Endothelial cell of umbilical vein (primary cell): ENCODE measurements around the gene KCNG3. TPM values are rescaled to one million over a fixed set of nuclear protein-coding genes. Genes with fewer than 3 reads are reported as not detected.

ENCODE experiments used
- BruUV-seq: library from RNA; stranded (reverse); fragments of 400-500 nt; replicated peaks from 2 replicates; lab custom pipeline; 2021; lab: Mats Ljungman, UMichigan
- CTCF ChIA-PET: fragments of 300-600, 350-600 bp; sonication (Branson Sonifier 250); formaldehyde crosslinking; loops from one replicate; lab custom pipeline; 2021; ENCODE audit warnings: antibody characterized with exemption, inconsistent platforms; lab: Charles Lee
- POLR2A ChIA-PET: fragments of 300-600, 350-600 bp; sonication (Branson Sonifier 250); formaldehyde crosslinking; loops from one replicate; lab custom pipeline; 2021; ENCODE audit warnings: antibody characterized with exemption, inconsistent platforms; lab: Charles Lee
- DNase-seq: peaks from one replicate; pipeline ENCODE4 v3.0.0-alpha.2; 2011; ENCODE audit warnings: low read depth, low spot score
- FAIRE-seq: peaks from 2 replicates; lab custom pipeline; 2011; peaks lifted over from hg19 to GRCh38; lab: Jason Lieb, UNC
- H2AFZ ChIP-seq: 2 replicates; pipeline ENCODE4 v1.6.0; 2012; ENCODE audit warnings: low read depth, low read length, control low read depth, inconsistent platforms
- H3K27ac ChIP-seq: 2 replicates; pipeline ENCODE4 v1.5.1; 2011; ENCODE audit warnings: low read depth, mild to moderate bottlenecking, control low read depth, low read length, moderate library complexity; ENCODE audit not compliant: insufficient read depth
- H3K27me3 ChIP-seq, 2 experiments: 2 replicates each; pipeline versions ENCODE4 v1.6.0 to v1.6.1; 2011; ENCODE audit warnings: low read length in 2 of 2, mixed read lengths in 1 of 2; ENCODE audit not compliant: control insufficient read depth in 2 of 2, insufficient read depth in 2 of 2
- H3K36me3 ChIP-seq, 2 experiments: 2 replicates in 1 of 2; 3 replicates in 1 of 2; pipeline ENCODE4 v1.5.1; 2011; ENCODE audit warnings: low read length in 2 of 2, mild to moderate bottlenecking in 1 of 2, moderate library complexity in 1 of 2; ENCODE audit not compliant: control insufficient read depth in 2 of 2, insufficient read depth in 2 of 2; ENCODE audit errors: extremely low read depth in 1 of 2
- H3K4me1 ChIP-seq: 3 replicates; pipeline ENCODE4 v1.5.1; 2011; ENCODE audit warnings: mild to moderate bottlenecking, low read length; ENCODE audit not compliant: control insufficient read depth, insufficient read depth; ENCODE audit errors: extremely low read depth
- H3K4me2 ChIP-seq: 2 replicates; pipeline ENCODE4 v1.6.1; 2011; ENCODE audit warnings: low read length, control low read depth, mixed read lengths; ENCODE audit not compliant: insufficient read depth
- H3K4me3 ChIP-seq, 3 experiments: fragments of 200-600 bp in 1 of 3; sonication (generic), shearing (Covaris generic) in 1 of 3; replicated peaks in 1 of 3; 2 replicates each; pipeline ENCODE4 v1.5.1; 2011 to 2016; ENCODE audit warnings: control low read depth in 3 of 3, low read length in 3 of 3, mild to moderate bottlenecking in 2 of 3, inconsistent platforms in 1 of 3, low read depth in 1 of 3, moderate library complexity in 1 of 3; ENCODE audit not compliant: insufficient read depth in 1 of 3
- H3K79me2 ChIP-seq: 2 replicates; pipeline ENCODE4 v1.6.0; 2012; ENCODE audit warnings: low read length, inconsistent platforms; ENCODE audit not compliant: control insufficient read depth, insufficient read depth
- H3K9ac ChIP-seq: replicated peaks from 2 replicates; pipeline ENCODE3; 2011; ENCODE audit warnings: low read length, control low read depth; ENCODE audit not compliant: insufficient read depth; ENCODE audit errors: extremely low read depth
- H3K9me1 ChIP-seq: replicated peaks from 3 replicates; pipeline ENCODE4 v1.6.0; 2011; ENCODE audit warnings: mild to moderate bottlenecking, low read length; ENCODE audit not compliant: control insufficient read depth, insufficient read depth; ENCODE audit errors: extremely low read depth
- H3K9me3 ChIP-seq: replicated peaks from 2 replicates; pipeline ENCODE4 v1.5.1; 2012; ENCODE audit warnings: low read length, inconsistent platforms; ENCODE audit not compliant: control insufficient read depth, insufficient read depth
- H4K20me1 ChIP-seq: replicated peaks from 2 replicates; pipeline ENCODE3; 2011; ENCODE audit warnings: mild to moderate bottlenecking, low read length; ENCODE audit not compliant: control insufficient read depth, insufficient read depth; ENCODE audit errors: extremely low read depth
- CTCF ChIP-seq, 2 donors: IDR thresholded peaks; 1 replicate in 1 of 2; 2 replicates in 1 of 2; pipeline ENCODE4 v1.5.1; 2011; ENCODE audit warnings: low read length in 2 of 2, mild to moderate bottlenecking in 2 of 2, moderate library complexity in 2 of 2, control low read depth in 1 of 2, inconsistent platforms in 1 of 2, low read depth in 1 of 2; ENCODE audit not compliant: insufficient read depth in 1 of 2; ENCODE audit errors: extremely low read depth in 1 of 2
- EZH2 ChIP-seq: IDR thresholded peaks from 2 replicates; pipeline ENCODE4 v1.6.1; 2012; ENCODE audit warnings: borderline replicate concordance, low read depth, mild to moderate bottlenecking, moderate library complexity, low read length, inconsistent platforms; ENCODE audit not compliant: severe bottlenecking
- MAX ChIP-seq: IDR thresholded peaks from 2 replicates; pipeline ENCODE4 v1.6.1; 2011; ENCODE audit not compliant: insufficient read depth, insufficient read length
- dilution Hi-C: fragments of 300-500 bp; cut with MboI; formaldehyde crosslinking; loops from one replicate; pipeline ENCODE4 v1.15.0; 2019; ENCODE audit warnings: low sequenced_read_pairs; ENCODE audit not compliant: extremely low pct_ligation_motif_present
- intact Hi-C: fragments of 100-400 bp; cut with micrococcal nuclease; formaldehyde crosslinking; loops from one replicate; pipeline ENCODE4 v1.10.0; 2022
- polyA plus RNA-seq, 4 experiments: library from polyadenylated mRNA; depleted of rRNA in 3 of 4; stranded (reverse) in 3 of 4; unstranded in 1 of 4; fragments of >200 nt; gene quantifications; 2 replicates each; pipeline versions ENCODE4 v1.2.1 to v1.2.3, GENCODE V29; 2011 to 2012; ENCODE audit warnings: missing spikeins in 1 of 4
- total RNA-seq: library from RNA; stranded (reverse); gene quantifications from 2 replicates; pipeline ENCODE4 v1.2.3, GENCODE V29; 2021

Gene KCNG3
- total and polyA plus RNA-seq, 2 donors (not counting 3 experiments of a cell fraction or from before 2014, with no cell fraction given), result 0.15 TPM; not detected in 1

GRCh38 chr2:42513252-42513918, 19.6 kb upstream of the KCNG3 start:
- dilution Hi-C loops, result no loop called here
- ChIA-PET CTCF (interaction anchor here (1.6 to 3.4 kb wide), 3 partner anchors 147 to 150 kb away, joined by 4 to 27 read pairs (median 21); no protein-coding TSS in a partner anchor), POLR2A (no interaction called here)
- Histone ChIP-seq H3K9me1 (no peaks in the 10 kb centered on the region), H3K9me3 (no peaks in the 10 kb centered on the region), H3K9ac (no peak overlapping the region), H2AFZ (peak overlapping the region; percentile 28), H3K27me3 (no peaks in the 10 kb centered on the region), H3K27ac (no peak overlapping the region), H3K36me3 (no peaks in the 10 kb centered on the region), H3K79me2 (no peaks in the 10 kb centered on the region), H3K4me2 (no peak overlapping the region), H3K4me1 (peaks cover 7% of the 10 kb centered on the region), H3K4me3 (no peak overlapping the region), H4K20me1 (no peaks in the 10 kb centered on the region)
- BruUV-seq, result no TSS peak
- FAIRE-seq (peak; percentile 70), DNase-seq (peak; percentile 49)
- TF ChIP-seq CTCF (IDR thresholded peaks at IDR 0.05; ENCODE audit: extremely low read depth in 1 of 2, insufficient read depth in 1 of 2, low read depth in 1 of 2, low read length in 2 of 2), result peak; percentile 38 to 58
- TF ChIP-seq EZH2, result no peak
- no peak for TF ChIP-seq MAX
- intact Hi-C loops, result loop anchor here (1.0 to 2.0 kb wide), 2 partner anchors 55 to 150 kb away; partner anchors contain the start of gene MTA3
